HG03280 (cell line): ENCODE data around the gene WIPF2.
A peak's percentile ranks its signal among the peaks of the same experiment; 100 is the strongest.

ENCODE experiments used
- ATAC-seq: cut with Tn5 transposase; IDR thresholded peaks from one replicate; pipeline ENCODE4 v1.9.1; 2021; ENCODE audit warnings: mild to moderate bottlenecking, moderate library complexity; ENCODE audit not compliant: unreplicated experiment

WIPF2 gene

GRCh38 chr17:40218740-40219593 lies at the start of gene WIPF2:
WIPF2 (plus strand) TSS chr17:40219304; CDS start chr17:40256460, 37,156 bp downstream.
- ATAC-seq: peak; percentile 90

- ATAC-seq: no peak
Measured at GRCh38 chr17:40170325-40170724, 48.8 kb upstream of the WIPF2 start.

GRCh38 chr17:40171750-40172149 lies 47.4 kb upstream of the WIPF2 start:
- ATAC-seq: no peak

- ATAC-seq: no peak
Measured at GRCh38 chr17:40173091-40173777, 45.9 kb upstream of the WIPF2 start.

- no peak for ATAC-seq
Measured at GRCh38 chr17:40173778-40174135, 45.3 kb upstream of the WIPF2 start.

- ATAC-seq: no peak
Measured at GRCh38 chr17:40174514-40174913, 44.6 kb upstream of the WIPF2 start.

- ATAC-seq: no peak
Measured at GRCh38 chr17:40175928-40176753, 43.0 kb upstream of the WIPF2 start.

GRCh38 chr17:40176754-40177110 lies 42.4 kb upstream of the WIPF2 start:
- no peak for ATAC-seq

GRCh38 chr17:40177275-40177874 lies 41.7 kb upstream of the WIPF2 start, which contains the start of gene RAPGEFL1:
RAPGEFL1 (plus strand) TSS chr17:40177470; CDS start chr17:40177862, 392 bp downstream.
- ATAC-seq: peak; percentile 61

- ATAC-seq: no peak
Measured at GRCh38 chr17:40178021-40178601, 41.0 kb upstream of the WIPF2 start.

- ATAC-seq: no peak
Measured at GRCh38 chr17:40178660-40179059, 40.4 kb upstream of the WIPF2 start.

- ATAC-seq: no peak
Measured at GRCh38 chr17:40179923-40180659, 39.0 kb upstream of the WIPF2 start.

GRCh38 chr17:40180694-40181093 lies 38.4 kb upstream of the WIPF2 start:
- no peak for ATAC-seq

GRCh38 chr17:40181205-40181604 lies 37.9 kb upstream of the WIPF2 start:
- ATAC-seq: no peak

GRCh38 chr17:40182606-40183005 lies 36.5 kb upstream of the WIPF2 start:
- no peak for ATAC-seq

GRCh38 chr17:40187238-40187637 lies 31.9 kb upstream of the WIPF2 start:
- no peak for ATAC-seq

GRCh38 chr17:40188694-40189093 lies 30.4 kb upstream of the WIPF2 start:
- no peak for ATAC-seq

GRCh38 chr17:40190197-40191021 lies 28.7 kb upstream of the WIPF2 start:
- ATAC-seq: no peak
